LNCAP (cell line): Measurements from ENCODE around the gene SOX18.

Source experiments
- CTCF ChIP-seq: fragments of 450-650 bp; IDR thresholded peaks from 2 replicates; pipeline ENCODE4 v1.5.1; 2017; ENCODE audit warnings: mild to moderate bottlenecking

SOX18 gene

GRCh38 chr20:64005394-64005793 lies 44.0 kb downstream of the SOX18 start:
- TF ChIP-seq CTCF = no peak

GRCh38 chr20:64003960-64004725 lies 45.3 kb downstream of the SOX18 start:
- TF ChIP-seq CTCF = no peak

DNA sequence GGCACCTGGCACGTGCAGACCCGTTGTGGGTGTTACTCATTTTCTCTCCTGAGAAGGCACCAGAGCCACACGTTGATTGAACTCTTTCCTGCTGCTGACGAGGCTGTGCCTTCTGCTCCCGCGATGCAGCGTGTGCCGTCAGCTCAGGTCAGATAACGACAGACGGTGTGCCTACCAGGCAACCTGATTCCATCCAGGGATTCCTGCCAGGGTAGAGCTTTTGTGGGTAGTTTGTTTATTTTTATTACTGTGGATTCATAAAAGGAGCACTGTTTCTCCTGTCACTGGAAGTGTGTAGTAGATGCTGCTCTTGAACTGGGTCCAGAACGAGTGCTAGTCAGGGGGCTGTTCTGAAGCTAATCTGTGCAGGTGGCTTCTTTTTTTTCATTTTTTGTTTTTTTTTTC lies 47.8 kb downstream of the SOX18 start:
- no peak for TF ChIP-seq CTCF

GRCh38 chr20:64000906-64001305 lies 48.5 kb downstream of the SOX18 start:
- TF ChIP-seq CTCF = no peak
